IMR-90 (cell line): ENCODE results near the gene OGDHL. TPM values are rescaled to one million over a fixed set of nuclear protein-coding genes. Genes with fewer than 3 reads are reported as not detected.

Source experiments
- ATAC-seq: fragments of 200-7000 bp; cut with Tn5 transposase; 2 replicates; pipeline ENCODE4 v1.9.1; 2020; ENCODE audit warnings: low read depth, mild to moderate bottlenecking, moderate library complexity
- BruUV-seq: library from RNA; stranded (reverse); fragments of 400-500 nt; replicated peaks from 2 replicates; lab custom pipeline; 2021; lab: Mats Ljungman, UMichigan
- CTCF ChIA-PET: fragments of 300-600 bp; formaldehyde crosslinking; extraction: SDS; loops from one replicate; lab custom pipeline; 2021; ENCODE audit warnings: antibody characterized with exemption; lab: Yijun Ruan, JAX
- POLR2A ChIA-PET: fragments of 300-600 bp; sonication (Branson Sonifier 250); formaldehyde crosslinking; loops from one replicate; lab custom pipeline; 2022; ENCODE audit warnings: antibody characterized with exemption; ENCODE audit not compliant: unreplicated experiment; lab: Charles Lee
- DNase-seq: peaks from one replicate; pipeline ENCODE4 v3.0.0; 2013
- H2AFZ ChIP-seq: replicated peaks from 2 replicates; pipeline ENCODE3; 2013; ENCODE audit warnings: low read length, mild to moderate bottlenecking; ENCODE audit not compliant: poor library complexity
- H2AK5ac ChIP-seq: 2 replicates; pipeline ENCODE4 v1.6.1; 2013; ENCODE audit warnings: low read depth, low read length, inconsistent platforms
- H2AK9ac ChIP-seq: replicated peaks from 2 replicates; pipeline ENCODE3; 2013; ENCODE audit warnings: mild to moderate bottlenecking, low read depth, low read length, moderate library complexity; ENCODE audit not compliant: poor library complexity
- H2BK120ac ChIP-seq: 2 replicates; pipeline ENCODE4 v1.6.1; 2013; ENCODE audit warnings: low read depth, low read length, inconsistent platforms
- H2BK15ac ChIP-seq: 3 replicates; pipeline ENCODE4 v1.6.1; 2013; ENCODE audit warnings: low read depth, low read length, inconsistent platforms
- H2BK20ac ChIP-seq: 2 replicates; pipeline ENCODE4 v1.6.1; 2013; ENCODE audit warnings: low read depth, mild to moderate bottlenecking, inconsistent platforms, low read length, moderate library complexity
- H2BK5ac ChIP-seq: 2 replicates; pipeline ENCODE4 v1.6.1; 2013; ENCODE audit warnings: mild to moderate bottlenecking, low read depth, low read length, inconsistent platforms; ENCODE audit not compliant: poor library complexity, severe bottlenecking
- H3K14ac ChIP-seq: replicated peaks from 2 replicates; pipeline ENCODE4 v1.6.1; 2013; ENCODE audit warnings: low read depth, low read length, inconsistent platforms
- H3K18ac ChIP-seq: 2 replicates; pipeline ENCODE4 v1.6.1; 2013; ENCODE audit warnings: low read depth, low read length, control low read depth
- H3K23ac ChIP-seq: 2 replicates; pipeline ENCODE4 v1.6.1; 2013; ENCODE audit warnings: low read depth, low read length, inconsistent platforms
- H3K27ac ChIP-seq: 2 replicates; pipeline ENCODE4 v1.5.1; 2013; ENCODE audit warnings: mild to moderate bottlenecking, control low read depth, low read length; ENCODE audit not compliant: insufficient read depth
- H3K27me3 ChIP-seq: 2 replicates; pipeline ENCODE4 v1.6.1; 2013; ENCODE audit warnings: low read length; ENCODE audit not compliant: control insufficient read depth, insufficient read depth
- H3K36me3 ChIP-seq: 2 replicates; pipeline ENCODE4 v1.6.1; 2013; ENCODE audit warnings: low read length, mixed read lengths; ENCODE audit not compliant: control insufficient read depth, insufficient read depth
- H3K4ac ChIP-seq: 2 replicates; pipeline ENCODE4 v1.6.1; 2013; ENCODE audit warnings: low read depth, low read length, inconsistent platforms
- H3K4me1 ChIP-seq: 2 replicates; pipeline ENCODE4 v1.6.1; 2013; ENCODE audit warnings: low read length, mixed read lengths; ENCODE audit not compliant: control insufficient read depth, insufficient read depth
- H3K4me2 ChIP-seq: 2 replicates; pipeline ENCODE4 v1.6.1; 2013; ENCODE audit warnings: low read depth, mild to moderate bottlenecking, control low read depth, low read length, moderate library complexity
- H3K4me3 ChIP-seq: 2 replicates; pipeline ENCODE4 v1.5.1; 2013; ENCODE audit warnings: low read depth, mild to moderate bottlenecking, control low read depth, low read length, moderate library complexity; ENCODE audit not compliant: insufficient read depth
- H3K56ac ChIP-seq: 2 replicates; pipeline ENCODE4 v1.6.1; 2013; ENCODE audit warnings: low read length, inconsistent platforms; ENCODE audit not compliant: insufficient read depth; ENCODE audit errors: extremely low read depth
- H3K79me1 ChIP-seq, 2 experiments: 2 replicates each; pipeline ENCODE4 v1.6.1; 2013; ENCODE audit warnings: low read length in 2 of 2, inconsistent platforms in 1 of 2, low read depth in 1 of 2
- H3K9ac ChIP-seq: 2 replicates; pipeline ENCODE4 v1.6.1; 2013; ENCODE audit warnings: low read depth, low read length, control low read depth
- H3K9me1 ChIP-seq: 2 replicates; pipeline ENCODE4 v1.6.1; 2013; ENCODE audit warnings: low read length, inconsistent platforms; ENCODE audit not compliant: insufficient read depth
- H3K9me3 ChIP-seq: 2 replicates; pipeline ENCODE4 v1.6.1; 2013; ENCODE audit warnings: low read length; ENCODE audit not compliant: control insufficient read depth, insufficient read depth
- H4K20me1 ChIP-seq: 2 replicates; pipeline ENCODE4 v1.6.1; 2013; ENCODE audit warnings: low read length, inconsistent platforms; ENCODE audit not compliant: insufficient read depth
- H4K5ac ChIP-seq: 2 replicates; pipeline ENCODE4 v1.6.1; 2013; ENCODE audit warnings: mild to moderate bottlenecking, low read depth, low read length, control low read depth
- H4K8ac ChIP-seq, 2 experiments: 2 replicates each; pipeline ENCODE4 v1.6.1; 2013; ENCODE audit warnings: low read depth in 2 of 2, low read length in 2 of 2, control low read depth in 1 of 2, inconsistent platforms in 1 of 2
- H4K91ac ChIP-seq: 2 replicates; pipeline ENCODE4 v1.6.1; 2013; ENCODE audit warnings: low read depth, low read length, inconsistent platforms; ENCODE audit not compliant: insufficient read depth
- BHLHE40 ChIP-seq: fragments of 150-350 bp; IDR thresholded peaks from 2 replicates; pipeline ENCODE4 v1.6.1; 2016; ENCODE audit warnings: mild to moderate bottlenecking, low read depth, low read length
- CEBPB ChIP-seq: IDR thresholded peaks from 2 replicates; pipeline ENCODE4 v1.6.1; 2012; ENCODE audit warnings: low read depth, low read length, improper control_type of control experiment
- CHD1 ChIP-seq: IDR thresholded peaks from 2 replicates; pipeline ENCODE4 v1.6.1; 2012; ENCODE audit warnings: low read depth, low read length, improper control_type of control experiment
- CTCF ChIP-seq: conservative IDR thresholded peaks from 2 replicates; pipeline ENCODE4 v1.5.1; 2012; ENCODE audit warnings: mild to moderate bottlenecking, low read depth, low read length, improper control_type of control experiment
- ELK1 ChIP-seq: fragments of 150-350 bp; IDR thresholded peaks from 2 replicates; pipeline ENCODE4 v1.6.1; 2016; ENCODE audit warnings: low read depth, mild to moderate bottlenecking, low read length, moderate library complexity, borderline replicate concordance
- FOS ChIP-seq: fragments of 150-350 bp; IDR thresholded peaks from 2 replicates; pipeline ENCODE4 v1.6.1; 2016; ENCODE audit warnings: low read depth, low read length
- MAFK ChIP-seq: IDR thresholded peaks from 2 replicates; pipeline ENCODE4 v1.6.1; 2012; ENCODE audit warnings: low read depth, low read length, improper control_type of control experiment
- MAZ ChIP-seq: IDR thresholded peaks from 2 replicates; pipeline ENCODE4 v1.6.1; 2012; ENCODE audit warnings: low read depth, mild to moderate bottlenecking, low read length, improper control_type of control experiment, moderate library complexity, borderline replicate concordance
- MXI1 ChIP-seq: IDR thresholded peaks from 2 replicates; pipeline ENCODE4 v1.6.1; 2012; ENCODE audit warnings: low read depth, mild to moderate bottlenecking, low read length, moderate library complexity, borderline replicate concordance
- NFE2L2 ChIP-seq: fragments of 150-350 bp; IDR thresholded peaks from 2 replicates; pipeline ENCODE4 v1.6.1; 2016; ENCODE audit warnings: low read depth, mild to moderate bottlenecking, low read length
- POLR2A ChIP-seq: IDR thresholded peaks from 2 replicates; pipeline ENCODE4 v1.6.1; 2012; ENCODE audit warnings: mild to moderate bottlenecking, low read depth, low read length
- RAD21 ChIP-seq: IDR thresholded peaks from 2 replicates; pipeline ENCODE4 v1.6.1; 2012; ENCODE audit warnings: low read length, improper control_type of control experiment
- RCOR1 ChIP-seq: IDR thresholded peaks from 2 replicates; pipeline ENCODE4 v1.6.1; 2012; ENCODE audit warnings: mild to moderate bottlenecking, low read length, improper control_type of control experiment; ENCODE audit not compliant: insufficient replicate concordance
- RFX5 ChIP-seq: IDR thresholded peaks from 2 replicates; pipeline ENCODE4 v1.8.0; 2012; ENCODE audit warnings: low read depth, mild to moderate bottlenecking, low read length, moderate library complexity
- SMC3 ChIP-seq: fragments of 150-350 bp; IDR thresholded peaks from 2 replicates; pipeline ENCODE4 v1.6.1; 2016; ENCODE audit warnings: low read depth, mild to moderate bottlenecking, antibody characterized with exemption, low read length, moderate library complexity
- USF2 ChIP-seq: fragments of 150-350 bp; IDR thresholded peaks from 2 replicates; pipeline ENCODE4 v1.6.1; 2017; ENCODE audit warnings: mild to moderate bottlenecking, antibody characterized with exemption, low read length, low read depth
- WGBS, 2 experiments: methylation state at CpG; one replicate each; pipeline versions ENCODE4 v1.1.5 to v1.1.7; 2013; ENCODE audit warnings: missing lambda C conversion rate in 2 of 2; ENCODE audit not compliant: insufficient read length in 1 of 2; ENCODE audit errors: extremely low coverage in 2 of 2; 5-methylcytosine and 5-hydroxymethylcytosine counted together
- dilution Hi-C: fragments of 300-500 bp; cut with HindIII; formaldehyde crosslinking; loops from one replicate; pipeline ENCODE4 v1.14.3; 2018; ENCODE audit warnings: low sequenced_read_pairs; ENCODE audit not compliant: unreplicated experiment
- in situ Hi-C: fragments of 300-500 bp; cut with MboI; formaldehyde crosslinking; loops from 3 replicates; pipeline ENCODE4 v1.14.3; 2019; ENCODE audit warnings: low sequenced_read_pairs, inconsistent platforms, mixed read lengths
- intact Hi-C: fragments of 100-400 bp; cut with micrococcal nuclease; formaldehyde crosslinking; loops from 2 replicates; pipeline ENCODE4 v1.10.0; 2022
- polyA plus RNA-seq, 3 experiments: library from polyadenylated mRNA; depleted of rRNA; stranded (reverse); fragments of >200 nt; gene quantifications; 2 replicates each; pipeline ENCODE4 v1.2.3, GENCODE V29; 2012; ENCODE audit warnings: low replicate concordance in 1 of 3
- total RNA-seq: library from RNA; depleted of rRNA; stranded (reverse); fragments of >200 nt; gene quantifications from 2 replicates; pipeline ENCODE4 v1.2.3, GENCODE V29; 2012

The OGDHL gene
- total and polyA plus RNA-seq, 2 of the 4 experiments (the other 2 are of a cell fraction) = 0.18 to 0.27 TPM

GRCh38 chr10:49756641-49757040 is 5.5 kb downstream of the OGDHL start:
- no peak overlapping the region for H2AFZ ChIP-seq
- no TSS peak for BruUV-seq
- H2AK5ac ChIP-seq = no peak overlapping the region
- H3K36me3 ChIP-seq = no peaks in the 10 kb centered on the region
- H4K91ac ChIP-seq = no peak overlapping the region
- H3K14ac ChIP-seq = no peak overlapping the region
- no peak overlapping the region for H2BK15ac ChIP-seq
- ChIA-PET POLR2A (no interaction called here), CTCF (no interaction called here)
- no peak overlapping the region for H3K27ac ChIP-seq
- no peaks in the 10 kb centered on the region for H4K20me1 ChIP-seq
- H3K56ac ChIP-seq = no peak overlapping the region
- H3K4me1 ChIP-seq = no peaks in the 10 kb centered on the region
- H3K27me3 ChIP-seq = peaks cover 15% of the 10 kb centered on the region
- intact Hi-C loops (no loop called here), in situ Hi-C loops (no loop called here), dilution Hi-C loops (no loop called here)
- H3K9me3 ChIP-seq = no peaks in the 10 kb centered on the region
- no peak overlapping the region for H3K18ac ChIP-seq
- TF ChIP-seq CTCF (no peak), POLR2A (no peak), CHD1 (no peak), FOS (no peak), RCOR1 (no peak), NFE2L2 (no peak), MAFK (no peak), RAD21 (no peak), RFX5 (no peak), BHLHE40 (no peak), SMC3 (no peak), ELK1 (no peak), CEBPB (no peak), USF2 (no peak), MXI1 (no peak), MAZ (no peak)
- no peak overlapping the region for H3K4ac ChIP-seq
- no peak overlapping the region for H2BK120ac ChIP-seq
- no peaks in the 10 kb centered on the region for H3K79me1 ChIP-seq
- H3K4me2 ChIP-seq = no peak overlapping the region
- H2BK20ac ChIP-seq = no peak overlapping the region
- H4K8ac ChIP-seq = no peak overlapping the region
- H3K9me1 ChIP-seq = no peaks in the 10 kb centered on the region
- no peak overlapping the region for H3K4me3 ChIP-seq
- no peak overlapping the region for H3K9ac ChIP-seq
- H2BK5ac ChIP-seq = no peak overlapping the region
- ATAC-seq = no peak
- no peak overlapping the region for H4K5ac ChIP-seq
- WGBS, 2 experiments = 44% methylated on average over 4 of the region's 6 CpGs; no CpG with 5 or more reads in 1 of the 2 experiments
- DNase-seq = no peak
- no peak overlapping the region for H2AK9ac ChIP-seq
- no peak overlapping the region for H3K23ac ChIP-seq
